ENCODE results near the gene LRRC59. TPM values are rescaled to one million over a fixed set of nuclear protein-coding genes. Genes with fewer than 3 reads are reported as not detected.

Gene LRRC59
- total and polyA plus RNA-seq, 2 of the 13 experiments (the other 11 are each of a cell fraction or from before 2014, with no cell fraction given), result 87.3 to 222 TPM

DNA sequence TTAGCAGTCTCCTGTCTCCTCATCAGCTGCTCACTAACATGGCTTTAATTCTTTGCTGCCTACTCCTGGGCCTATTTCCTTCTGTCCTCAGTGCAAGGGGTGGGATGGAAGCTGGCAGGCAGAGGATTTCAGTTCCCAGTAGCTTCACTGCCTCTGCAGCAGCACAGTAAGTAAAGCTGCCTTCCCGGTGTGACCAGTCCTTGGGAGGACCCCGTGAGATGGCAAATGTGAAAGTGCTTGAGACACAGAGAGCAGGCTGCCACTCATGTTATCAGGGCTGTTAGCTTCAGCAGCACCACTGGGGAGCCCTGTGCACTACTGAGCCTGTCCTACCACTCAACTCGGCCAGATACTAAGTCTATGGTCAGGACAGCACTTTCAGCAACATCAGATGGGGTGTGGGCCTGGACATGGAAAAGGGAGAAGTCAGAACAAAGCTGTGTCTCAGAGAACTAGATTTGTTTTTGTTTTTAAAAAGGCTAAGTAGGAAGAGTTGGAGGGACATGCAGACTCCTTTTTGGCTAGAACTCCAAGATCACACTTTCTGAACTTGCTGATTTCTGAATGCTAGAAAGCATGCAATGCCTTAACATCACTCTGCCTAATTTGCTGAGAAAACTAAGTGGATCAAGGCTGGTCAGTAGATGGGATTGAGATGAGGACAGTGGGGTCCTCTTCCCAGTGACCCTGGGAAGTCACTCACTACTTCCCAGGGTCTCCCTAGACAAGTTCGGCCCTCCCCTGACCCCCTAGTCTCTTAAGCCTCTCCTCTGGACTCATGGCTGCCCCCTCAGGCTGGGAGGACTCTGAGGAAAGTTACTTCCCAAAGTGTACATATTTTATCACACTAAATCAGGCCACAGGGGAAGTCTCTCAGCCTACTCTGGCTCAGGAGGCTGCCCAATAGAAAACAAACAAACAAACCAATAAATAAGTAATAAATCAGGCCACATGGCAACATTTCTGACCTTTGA lies 29.8 kb upstream of the LRRC59 start (continued):
- TF ChIP-seq AGO1 (IDR thresholded peaks at IDR 0.05; ENCODE audit: low read depth, low read length, poor library complexity, severe bottlenecking), result no peak
- TF ChIP-seq THAP11 (CRISPR knock-in tag; IDR thresholded peaks at IDR 0.05), result peak; percentile 78
- peak; percentile 60; the same call in 1 of the 2 replicates for TF ChIP-seq DMAP1 (CRISPR knock-in tag; IDR thresholded peaks at IDR 0.05)
- no peak for TF ChIP-seq TBL1XR1 (IDR thresholded peaks at IDR 0.05; ENCODE audit: borderline replicate concordance, low read length, partially characterized antibody)
- TF ChIP-seq, protein P1, sequence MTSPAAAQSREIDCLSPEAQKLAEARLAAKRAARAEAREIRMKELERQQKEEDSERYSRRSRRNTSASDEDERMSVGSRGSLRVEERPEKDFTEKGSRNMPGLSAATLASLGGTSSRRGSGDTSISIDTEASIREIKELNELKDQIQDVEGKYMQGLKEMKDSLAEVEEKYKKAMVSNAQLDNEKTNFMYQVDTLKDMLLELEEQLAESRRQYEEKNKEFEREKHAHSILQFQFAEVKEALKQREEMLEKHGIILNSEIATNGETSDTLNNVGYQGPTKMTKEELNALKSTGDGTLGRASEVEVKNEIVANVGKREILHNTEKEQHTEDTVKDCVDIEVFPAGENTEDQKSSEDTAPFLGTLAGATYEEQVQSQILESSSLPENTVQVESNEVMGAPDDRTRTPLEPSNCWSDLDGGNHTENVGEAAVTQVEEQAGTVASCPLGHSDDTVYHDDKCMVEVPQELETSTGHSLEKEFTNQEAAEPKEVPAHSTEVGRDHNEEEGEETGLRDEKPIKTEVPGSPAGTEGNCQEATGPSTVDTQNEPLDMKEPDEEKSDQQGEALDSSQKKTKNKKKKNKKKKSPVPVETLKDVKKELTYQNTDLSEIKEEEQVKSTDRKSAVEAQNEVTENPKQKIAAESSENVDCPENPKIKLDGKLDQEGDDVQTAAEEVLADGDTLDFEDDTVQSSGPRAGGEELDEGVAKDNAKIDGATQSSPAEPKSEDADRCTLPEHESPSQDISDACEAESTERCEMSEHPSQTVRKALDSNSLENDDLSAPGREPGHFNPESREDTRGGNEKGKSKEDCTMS (CRISPR knock-in tag; conservative IDR thresholded peaks at IDR 0.05), result no peak
- peak; percentile 69 for TF ChIP-seq ZNF501 (CRISPR knock-in tag; IDR thresholded peaks at IDR 0.05)
- TF ChIP-seq HNF4A (CRISPR knock-in tag; IDR thresholded peaks at IDR 0.05), result no peak
- TF ChIP-seq ZNF44 (CRISPR knock-in tag; IDR thresholded peaks at IDR 0.05), result no peak; the same call in 1 of the 2 replicates
- peak; percentile 42; the same call in 1 of the 2 replicates for TF ChIP-seq NR2F6 (IDR thresholded peaks at IDR 0.05)
- TF ChIP-seq NR2F6 (CRISPR knock-in tag; IDR thresholded peaks at IDR 0.05), result peak; percentile 33; the same call in 1 of the 2 replicates
- peak in 1 of 2 experiments; percentile 72; a peak in 2 of 4 replicates for TF ChIP-seq KLF16 (CRISPR knock-in tag; IDR thresholded peaks at IDR 0.05)
- TF ChIP-seq, protein P2, sequence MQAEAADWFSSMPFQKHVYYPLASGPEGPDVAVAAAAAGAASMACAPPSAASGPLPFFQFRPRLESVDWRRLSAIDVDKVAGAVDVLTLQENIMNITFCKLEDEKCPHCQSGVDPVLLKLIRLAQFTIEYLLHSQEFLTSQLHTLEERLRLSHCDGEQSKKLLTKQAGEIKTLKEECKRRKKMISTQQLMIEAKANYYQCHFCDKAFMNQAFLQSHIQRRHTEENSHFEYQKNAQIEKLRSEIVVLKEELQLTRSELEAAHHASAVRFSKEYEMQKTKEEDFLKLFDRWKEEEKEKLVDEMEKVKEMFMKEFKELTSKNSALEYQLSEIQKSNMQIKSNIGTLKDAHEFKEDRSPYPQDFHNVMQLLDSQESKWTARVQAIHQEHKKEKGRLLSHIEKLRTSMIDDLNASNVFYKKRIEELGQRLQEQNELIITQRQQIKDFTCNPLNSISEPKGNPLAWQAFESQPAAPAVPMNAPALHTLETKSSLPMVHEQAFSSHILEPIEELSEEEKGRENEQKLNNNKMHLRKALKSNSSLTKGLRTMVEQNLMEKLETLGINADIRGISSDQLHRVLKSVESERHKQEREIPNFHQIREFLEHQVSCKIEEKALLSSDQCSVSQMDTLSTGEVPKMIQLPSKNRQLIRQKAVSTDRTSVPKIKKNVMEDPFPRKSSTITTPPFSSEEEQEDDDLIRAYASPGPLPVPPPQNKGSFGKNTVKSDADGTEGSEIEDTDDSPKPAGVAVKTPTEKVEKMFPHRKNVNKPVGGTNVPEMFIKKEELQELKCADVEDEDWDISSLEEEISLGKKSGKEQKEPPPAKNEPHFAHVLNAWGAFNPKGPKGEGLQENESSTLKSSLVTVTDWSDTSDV (CRISPR knock-in tag; IDR thresholded peaks at IDR 0.05), result no peak
- peak; percentile 41; the same call in 1 of the 2 replicates for TF ChIP-seq ZNF598 (CRISPR knock-in tag; IDR thresholded peaks at IDR 0.05; ENCODE audit: borderline replicate concordance)
- TF ChIP-seq, protein P3, sequence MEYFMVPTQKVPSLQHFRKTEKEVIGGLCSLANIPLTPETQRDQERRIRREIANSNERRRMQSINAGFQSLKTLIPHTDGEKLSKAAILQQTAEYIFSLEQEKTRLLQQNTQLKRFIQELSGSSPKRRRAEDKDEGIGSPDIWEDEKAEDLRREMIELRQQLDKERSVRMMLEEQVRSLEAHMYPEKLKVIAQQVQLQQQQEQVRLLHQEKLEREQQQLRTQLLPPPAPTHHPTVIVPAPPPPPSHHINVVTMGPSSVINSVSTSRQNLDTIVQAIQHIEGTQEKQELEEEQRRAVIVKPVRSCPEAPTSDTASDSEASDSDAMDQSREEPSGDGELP (IDR thresholded peaks at IDR 0.05; ENCODE audit: borderline replicate concordance, low read depth), result 0 out of 2 replicates have a peak, but pooled peaks have one; percentile 20
- TF ChIP-seq, protein P4, sequence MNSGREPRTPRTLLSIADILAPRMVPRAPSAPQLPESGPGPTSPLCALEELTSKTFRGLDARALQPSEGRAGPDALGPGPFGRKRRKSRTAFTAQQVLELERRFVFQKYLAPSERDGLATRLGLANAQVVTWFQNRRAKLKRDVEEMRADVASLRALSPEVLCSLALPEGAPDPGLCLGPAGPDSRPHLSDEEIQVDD (CRISPR knock-in tag; IDR thresholded peaks at IDR 0.05; ENCODE audit: borderline replicate concordance), result peak; percentile 66; the same call in 1 of the 2 replicates
- no peak for TF ChIP-seq MAZ (IDR thresholded peaks at IDR 0.05; ENCODE audit: borderline replicate concordance, low read depth, low read length)
- TF ChIP-seq MAZ (CRISPR knock-in tag; IDR thresholded peaks at IDR 0.05; ENCODE audit: low read depth), result peak; percentile 55

All from HepG2 (cell line).